Cardiac muscle cell (in vitro differentiated cells and primary cell): ENCODE results near the gene LMAN1L. TPM values are rescaled to one million over a fixed set of nuclear protein-coding genes. Genes with fewer than 3 reads are reported as not detected.

Experiments
- DNase-seq, 2 donors: peaks; one replicate each; pipeline versions ENCODE4 v3.0.0 to v3.0.0-alpha.2; 2010 to 2017; ENCODE audit warnings: low read depth in 1 of 2, low spot score in 1 of 2
- H3K27ac ChIP-seq: fragments of 200-600 bp; sonication (generic); 2 replicates; pipeline ENCODE4 v1.5.1; 2016
- H3K27me3 ChIP-seq: fragments of 200-600 bp; sonication (generic); 2 replicates; pipeline ENCODE4 v1.6.0; 2016; ENCODE audit warnings: control low read depth
- H3K36me3 ChIP-seq: fragments of 200-600 bp; sonication (generic); 2 replicates; pipeline ENCODE4 v1.5.1; 2016; ENCODE audit warnings: control low read depth
- H3K4me1 ChIP-seq: fragments of 200-600 bp; sonication (generic); 2 replicates; pipeline ENCODE4 v1.8.1; 2017; ENCODE audit warnings: low read depth, mild to moderate bottlenecking, mixed run types
- H3K4me3 ChIP-seq: fragments of 200-600 bp; sonication (generic); 2 replicates; pipeline ENCODE4 v1.5.1; 2016; ENCODE audit warnings: mild to moderate bottlenecking
- H3K9me3 ChIP-seq: fragments of 200-600 bp; sonication (generic); 2 replicates; pipeline ENCODE4 v1.5.1; 2017; ENCODE audit warnings: low read depth, mild to moderate bottlenecking, control low read depth
- CTCF ChIP-seq: IDR thresholded peaks from 2 replicates; pipeline ENCODE4 v1.5.1; 2012; ENCODE audit warnings: low read depth, mild to moderate bottlenecking, low read length
- polyA plus RNA-seq: library from polyadenylated mRNA; unstranded; fragments of >200 nt; fragmentation: Nextera tagmentation; extraction: Ambion mirVana; gene quantifications from 2 replicates; pipeline ENCODE4 v1.2.1, GENCODE V29; 2016
- total RNA-seq: library from RNA; depleted of rRNA; stranded (reverse); fragments of >200 nt; gene quantifications from 2 replicates; pipeline ENCODE4 v1.2.3, GENCODE V29; 2016

Gene LMAN1L
- total and polyA plus RNA-seq, 2 experiments from 2014 or later, result not detected

GRCh38 chr15:74835312-74835823 lies 22.7 kb downstream of the LMAN1L start:
- TF ChIP-seq CTCF, result peak; percentile 87
- no peak overlapping the region for H3K27ac ChIP-seq
- H3K27me3 ChIP-seq, result no peaks in the 10 kb centered on the region
- H3K9me3 ChIP-seq, result no peaks in the 10 kb centered on the region
- H3K4me1 ChIP-seq, result peaks cover 4% of the 10 kb centered on the region
- no peaks in the 10 kb centered on the region for H3K36me3 ChIP-seq
- H3K4me3 ChIP-seq, result no peak overlapping the region
- DNase-seq, result peak; percentile 57 to 69

DNA sequence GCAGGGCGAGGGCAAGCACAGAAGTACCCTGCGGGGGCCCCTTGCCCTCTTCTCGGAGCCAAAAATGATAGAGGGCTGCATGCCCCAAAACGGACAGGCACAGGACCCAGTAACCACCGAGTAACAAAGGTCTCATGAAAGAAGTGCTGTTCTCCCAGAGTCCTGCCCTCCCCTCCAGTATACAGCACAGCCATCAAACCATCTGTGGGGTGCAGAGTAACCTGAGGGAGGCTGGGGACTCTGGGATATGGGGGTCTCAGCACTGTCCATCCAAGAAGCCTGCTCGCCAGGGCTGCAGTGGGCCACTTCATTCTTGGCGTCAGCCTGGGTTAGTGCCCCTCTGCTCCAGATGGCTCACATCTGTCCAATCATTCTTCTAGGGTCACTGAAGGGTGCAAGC lies 24.2 kb downstream of the LMAN1L start:
- H3K36me3 ChIP-seq, result no peaks in the 10 kb centered on the region
- DNase-seq, result no peak
- peaks cover 3% of the 10 kb centered on the region for H3K4me1 ChIP-seq
- no peaks in the 10 kb centered on the region for H3K9me3 ChIP-seq
- no peaks in the 10 kb centered on the region for H3K27me3 ChIP-seq
- no peak overlapping the region for H3K4me3 ChIP-seq
- no peak overlapping the region for H3K27ac ChIP-seq
- no peak for TF ChIP-seq CTCF

DNA sequence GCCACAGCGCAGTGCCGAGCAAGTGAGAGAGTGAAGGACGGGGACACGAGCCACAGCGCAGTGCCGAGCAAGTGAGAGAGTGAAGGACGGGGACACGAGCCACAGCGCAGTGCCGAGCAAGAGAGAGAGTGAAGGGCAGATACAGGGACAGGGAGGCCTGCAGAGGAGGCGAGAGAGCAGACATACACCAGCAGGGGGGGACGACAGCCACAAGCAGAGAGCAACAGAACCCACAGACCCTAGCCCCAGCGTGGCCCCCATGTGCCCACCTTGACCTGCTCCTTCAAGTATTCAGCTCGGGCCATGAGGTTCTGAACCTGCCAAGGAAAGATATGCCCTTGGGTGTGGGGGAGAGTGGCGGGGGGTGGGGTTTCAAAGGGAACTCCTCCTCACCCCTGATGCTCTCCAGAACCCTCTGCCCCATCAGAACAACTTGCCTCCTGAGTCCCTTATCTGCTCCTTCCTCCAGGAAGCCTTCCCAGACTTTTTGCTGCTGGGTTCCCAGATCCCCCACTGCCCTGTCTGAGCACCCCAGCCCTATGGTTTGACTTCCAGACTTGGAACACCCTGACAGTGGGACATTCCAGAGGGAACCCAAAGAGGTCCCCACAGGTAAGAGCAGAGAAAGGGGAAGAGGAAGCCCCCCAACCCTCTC lies 25.0 kb downstream of the LMAN1L start:
- no peaks in the 10 kb centered on the region for H3K9me3 ChIP-seq
- no peak for TF ChIP-seq CTCF
- H3K4me1 ChIP-seq, result no peaks in the 10 kb centered on the region
- H3K4me3 ChIP-seq, result no peak overlapping the region
- H3K36me3 ChIP-seq, result no peaks in the 10 kb centered on the region
- no peak for DNase-seq
- no peaks in the 10 kb centered on the region for H3K27me3 ChIP-seq
- no peak overlapping the region for H3K27ac ChIP-seq

GRCh38 chr15:74838137-74838516 lies 25.5 kb downstream of the LMAN1L start:
- no peak overlapping the region for H3K27ac ChIP-seq
- H3K4me3 ChIP-seq, result no peak overlapping the region
- no peaks in the 10 kb centered on the region for H3K36me3 ChIP-seq
- H3K4me1 ChIP-seq, result no peaks in the 10 kb centered on the region
- no peak for TF ChIP-seq CTCF
- H3K9me3 ChIP-seq, result no peaks in the 10 kb centered on the region
- H3K27me3 ChIP-seq, result no peaks in the 10 kb centered on the region
- no peak for DNase-seq

DNA sequence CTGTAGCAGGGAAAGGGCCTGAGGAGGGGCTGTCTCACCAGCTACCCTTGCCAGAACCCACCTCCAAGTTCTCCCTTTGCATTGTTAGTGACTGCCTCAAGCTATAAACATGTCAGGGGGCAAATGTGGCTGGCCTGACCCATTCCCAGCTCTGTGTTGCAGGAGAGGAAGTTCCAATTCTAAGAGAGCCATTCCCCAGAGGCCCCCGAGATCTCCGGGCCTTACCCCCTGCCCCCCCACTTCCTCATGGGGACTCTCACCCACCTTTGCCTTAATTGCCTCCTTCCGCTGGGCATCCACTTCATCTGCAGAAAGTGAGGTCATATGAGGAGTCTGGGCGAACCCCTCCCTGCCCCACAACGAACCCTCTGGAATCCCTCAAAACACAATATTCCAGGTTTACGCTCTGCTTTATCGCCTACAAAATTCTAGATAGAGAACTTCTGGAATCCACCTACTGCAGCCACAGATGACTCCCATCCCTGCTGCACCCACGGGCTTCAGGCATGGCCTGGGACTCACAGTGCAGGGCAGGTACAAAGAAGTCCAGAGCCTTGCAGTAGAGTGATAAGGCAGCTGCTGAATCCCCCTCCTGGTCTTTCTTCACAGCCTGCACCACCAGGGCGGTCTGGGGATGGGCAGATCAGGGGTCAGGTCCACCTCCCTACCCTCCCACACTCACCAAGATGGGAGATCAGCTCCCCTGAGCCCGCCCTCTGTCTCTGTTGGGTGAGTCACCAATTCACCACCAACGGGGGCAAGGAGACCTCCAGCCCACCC lies 26.3 kb downstream of the LMAN1L start:
- Histone ChIP-seq H3K4me3 (no peak overlapping the region), H3K27ac (no peak overlapping the region), H3K4me1 (peaks cover 5% of the 10 kb centered on the region), H3K36me3 (no peaks in the 10 kb centered on the region), H3K27me3 (no peaks in the 10 kb centered on the region), H3K9me3 (no peaks in the 10 kb centered on the region)
- no peak for DNase-seq
- TF ChIP-seq CTCF, result no peak
